PFSK-1 (cell line): ENCODE data around the gene ADCY4.

Source experiments
- FOXP2 ChIP-seq: optimal IDR thresholded peaks from 2 replicates; pipeline ENCODE3; 2011; ENCODE audit warnings: borderline replicate concordance, control low read depth, inconsistent platforms; ENCODE audit not compliant: insufficient read depth; ENCODE audit errors: extremely low read length, extremely low read depth
- POLR2AphosphoS5 ChIP-seq: IDR thresholded peaks from 2 replicates; pipeline ENCODE4 v1.6.1; 2012; ENCODE audit warnings: low read depth, mild to moderate bottlenecking, control low read depth, low read length, moderate library complexity
- SIN3A ChIP-seq: IDR thresholded peaks from 2 replicates; pipeline ENCODE4 v1.6.1; 2012; ENCODE audit warnings: mild to moderate bottlenecking, low read length, moderate library complexity, borderline replicate concordance; ENCODE audit not compliant: insufficient read depth
- TAF1 ChIP-seq: IDR thresholded peaks from 2 replicates; pipeline ENCODE4 v1.6.1; 2012; ENCODE audit warnings: low read length, control low read depth, borderline replicate concordance; ENCODE audit not compliant: insufficient read depth
- TF ChIP-seq, protein P1 (sequence below), 2 experiments: IDR thresholded peaks; 2 replicates each; pipeline versions ENCODE4 v1.6.1 to v1.8.0; 2011 to 2012; ENCODE audit warnings: low read depth in 2 of 2, low read length in 2 of 2, control low read depth in 1 of 2, inconsistent platforms in 1 of 2, mild to moderate bottlenecking in 1 of 2, moderate library complexity in 1 of 2; ENCODE audit not compliant: insufficient read depth in 1 of 2

DNA sequence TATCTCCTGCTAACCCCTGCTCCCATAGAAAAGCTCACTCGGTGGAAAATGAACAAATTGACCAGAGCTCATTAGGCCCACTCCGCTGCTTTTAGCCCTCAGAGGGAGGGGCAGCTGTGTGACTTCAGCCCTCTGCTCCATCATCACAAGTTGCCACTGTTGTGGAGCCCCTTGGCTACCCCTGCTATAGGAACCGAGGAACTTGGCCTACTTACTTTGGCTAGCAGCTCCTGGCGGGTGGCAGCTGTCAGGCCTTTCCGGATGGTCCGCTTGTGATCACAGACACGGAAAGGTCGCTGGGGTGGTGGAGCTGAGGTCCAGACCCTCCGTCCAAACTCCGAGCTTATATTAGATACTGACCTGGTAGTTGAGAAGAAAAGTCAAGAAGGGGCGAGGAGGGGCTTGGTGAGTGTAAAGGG is 27.7 kb downstream of the ADCY4 start:
- TF ChIP-seq, protein P1, sequence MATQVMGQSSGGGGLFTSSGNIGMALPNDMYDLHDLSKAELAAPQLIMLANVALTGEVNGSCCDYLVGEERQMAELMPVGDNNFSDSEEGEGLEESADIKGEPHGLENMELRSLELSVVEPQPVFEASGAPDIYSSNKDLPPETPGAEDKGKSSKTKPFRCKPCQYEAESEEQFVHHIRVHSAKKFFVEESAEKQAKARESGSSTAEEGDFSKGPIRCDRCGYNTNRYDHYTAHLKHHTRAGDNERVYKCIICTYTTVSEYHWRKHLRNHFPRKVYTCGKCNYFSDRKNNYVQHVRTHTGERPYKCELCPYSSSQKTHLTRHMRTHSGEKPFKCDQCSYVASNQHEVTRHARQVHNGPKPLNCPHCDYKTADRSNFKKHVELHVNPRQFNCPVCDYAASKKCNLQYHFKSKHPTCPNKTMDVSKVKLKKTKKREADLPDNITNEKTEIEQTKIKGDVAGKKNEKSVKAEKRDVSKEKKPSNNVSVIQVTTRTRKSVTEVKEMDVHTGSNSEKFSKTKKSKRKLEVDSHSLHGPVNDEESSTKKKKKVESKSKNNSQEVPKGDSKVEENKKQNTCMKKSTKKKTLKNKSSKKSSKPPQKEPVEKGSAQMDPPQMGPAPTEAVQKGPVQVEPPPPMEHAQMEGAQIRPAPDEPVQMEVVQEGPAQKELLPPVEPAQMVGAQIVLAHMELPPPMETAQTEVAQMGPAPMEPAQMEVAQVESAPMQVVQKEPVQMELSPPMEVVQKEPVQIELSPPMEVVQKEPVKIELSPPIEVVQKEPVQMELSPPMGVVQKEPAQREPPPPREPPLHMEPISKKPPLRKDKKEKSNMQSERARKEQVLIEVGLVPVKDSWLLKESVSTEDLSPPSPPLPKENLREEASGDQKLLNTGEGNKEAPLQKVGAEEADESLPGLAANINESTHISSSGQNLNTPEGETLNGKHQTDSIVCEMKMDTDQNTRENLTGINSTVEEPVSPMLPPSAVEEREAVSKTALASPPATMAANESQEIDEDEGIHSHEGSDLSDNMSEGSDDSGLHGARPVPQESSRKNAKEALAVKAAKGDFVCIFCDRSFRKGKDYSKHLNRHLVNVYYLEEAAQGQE (IDR thresholded peaks at IDR 0.05; ENCODE audit: insufficient read depth in 1 of 2, low read depth in 2 of 2, low read length in 2 of 2): no peak
- TF ChIP-seq POLR2AphosphoS5 (no peak), FOXP2 (no peak), SIN3A (no peak), TAF1 (no peak)
